Testis (tissue), 3 donors: ENCODE measurements around the gene CHST12. TPM values are rescaled to one million over a fixed set of nuclear protein-coding genes. Genes with fewer than 3 reads are reported as not detected.

Experiments
- DNase-seq: peaks from one replicate; pipeline ENCODE4 v3.0.0-alpha.2; 2019
- H3K27ac ChIP-seq, 2 donors: fragments of 200-600 bp; sonication (generic); one replicate each; pipeline ENCODE4 v1.5.1; 2019
- H3K27me3 ChIP-seq: fragments of 200-600 bp; sonication (generic); one replicate; pipeline ENCODE4 v1.5.1; 2019
- H3K36me3 ChIP-seq: fragments of 200-600 bp; sonication (generic); one replicate; pipeline ENCODE4 v1.5.1; 2017; ENCODE audit warnings: low read depth; ENCODE audit errors: missing control alignments
- H3K4me1 ChIP-seq: fragments of 200-600 bp; sonication (generic); one replicate; pipeline ENCODE4 v1.5.1; 2019
- H3K4me3 ChIP-seq, 2 donors: fragments of 200-600 bp; sonication (generic); one replicate each; pipeline ENCODE4 v1.5.1; 2017 to 2019
- H3K9me3 ChIP-seq: fragments of 200-600 bp; sonication (generic); one replicate; pipeline ENCODE4 v1.5.1; 2017
- CTCF ChIP-seq, 3 experiments: fragments of 450-650 bp in 2 of 3; fragments of 200-600 bp in 1 of 3; sonication (generic) in 1 of 3; IDR thresholded peaks; one replicate each; pipeline ENCODE4 v1.5.1; 2016 to 2019; ENCODE audit warnings: antibody characterized with exemption in 3 of 3, mild to moderate bottlenecking in 2 of 3, moderate library complexity in 1 of 3
- POLR2A ChIP-seq: fragments of 450-650 bp; IDR thresholded peaks from one replicate; pipeline ENCODE4 v1.6.1; 2017; ENCODE audit warnings: antibody characterized with exemption, mild to moderate bottlenecking, moderate library complexity
- WGBS, 2 donors: methylation state at CpG; one replicate each; pipeline ENCODE4 v1.1.5; 2018; 5-methylcytosine and 5-hydroxymethylcytosine counted together
- intact Hi-C: fragments of 100-400 bp; cut with DNase I; formaldehyde crosslinking; loops from one replicate; pipeline ENCODE4 v1.15.1; 2023; ENCODE audit warnings: low total_unique reads
- polyA plus RNA-seq: library from polyadenylated mRNA; stranded (reverse); fragments of 350-450 nt; fragmentation: Illumina TruSeq; extraction: RNeasy Lipid Tissue Mini Kit (QIAGEN cat#74804); gene quantifications from one replicate; pipeline ENCODE4 v1.2.3, GENCODE V29; 2014; ENCODE audit warnings: low read depth, low replicate concordance; ENCODE audit not compliant: insufficient read depth
- total RNA-seq, 2 donors: library from RNA; depleted of rRNA; stranded (reverse); fragments of >200 nt; gene quantifications; one replicate each; pipeline ENCODE4 v1.2.3, GENCODE V29; 2016

The CHST12 gene
- total and polyA plus RNA-seq, 3 donors from 2014 or later = 15.3 to 42.1 (median 42.0) TPM

GRCh38 chr7:2421943-2422310, 18.5 kb downstream of the CHST12 start:
- WGBS, 2 donors = 85% methylated on average over 9 of the region's 9 CpGs
- DNase-seq = no peak
- H3K27ac ChIP-seq = no peak overlapping the region
- no peaks in the 10 kb centered on the region for H3K36me3 ChIP-seq
- H3K4me1 ChIP-seq = peaks cover 4% of the 10 kb centered on the region
- intact Hi-C loops = no loop called here
- TF ChIP-seq POLR2A (no peak), CTCF (IDR thresholded peaks at IDR 0.05) (no peak)
- no peaks in the 10 kb centered on the region for H3K27me3 ChIP-seq
- H3K4me3 ChIP-seq = no peak overlapping the region
- H3K9me3 ChIP-seq = no peaks in the 10 kb centered on the region

GRCh38 chr7:2425749-2426148, 22.3 kb downstream of the CHST12 start:
- Histone ChIP-seq H3K9me3 (no peaks in the 10 kb centered on the region), H3K27ac (no peak overlapping the region), H3K36me3 (no peaks in the 10 kb centered on the region), H3K4me3 (no peak overlapping the region), H3K27me3 (no peaks in the 10 kb centered on the region), H3K4me1 (no peaks in the 10 kb centered on the region)
- TF ChIP-seq POLR2A (no peak), CTCF (IDR thresholded peaks at IDR 0.05) (no peak)
- intact Hi-C loops = no loop called here
- DNase-seq = no peak
- WGBS, 2 donors = 88% methylated on average over 10 of the region's 10 CpGs

- H3K9me3 ChIP-seq = no peaks in the 10 kb centered on the region
- no peaks in the 10 kb centered on the region for H3K4me1 ChIP-seq
- no peaks in the 10 kb centered on the region for H3K27me3 ChIP-seq
- no peak for DNase-seq
- no peaks in the 10 kb centered on the region for H3K36me3 ChIP-seq
- intact Hi-C loops = no loop called here
- no peak overlapping the region for H3K4me3 ChIP-seq
- no peak overlapping the region for H3K27ac ChIP-seq
- TF ChIP-seq CTCF (IDR thresholded peaks at IDR 0.05) (no peak), POLR2A (no peak)
- 92 to 93% methylated on average over 3 of the region's 3 CpGs for WGBS, 2 donors
Observed at GRCh38 chr7:2431260-2431867, 28.0 kb downstream of the CHST12 start.

- DNase-seq = no peak
- Histone ChIP-seq H3K9me3 (no peaks in the 10 kb centered on the region), H3K4me3 (peak overlapping the region in 1 of 2 donors; percentile 39), H3K27ac (no peak overlapping the region), H3K36me3 (no peaks in the 10 kb centered on the region), H3K27me3 (no peaks in the 10 kb centered on the region), H3K4me1 (peaks cover 5% of the 10 kb centered on the region)
- TF ChIP-seq POLR2A = no peak
- TF ChIP-seq CTCF (IDR thresholded peaks at IDR 0.05) = no peak
- intact Hi-C loops = no loop called here
- 78 to 91% methylated on average over 33 to 84 of the region's 85 CpGs for WGBS, 2 donors
Observed at GRCh38 chr7:2432910-2433712, 29.7 kb downstream of the CHST12 start.
